Measurements from ENCODE around the gene NPTN.

NPTN gene

DNA sequence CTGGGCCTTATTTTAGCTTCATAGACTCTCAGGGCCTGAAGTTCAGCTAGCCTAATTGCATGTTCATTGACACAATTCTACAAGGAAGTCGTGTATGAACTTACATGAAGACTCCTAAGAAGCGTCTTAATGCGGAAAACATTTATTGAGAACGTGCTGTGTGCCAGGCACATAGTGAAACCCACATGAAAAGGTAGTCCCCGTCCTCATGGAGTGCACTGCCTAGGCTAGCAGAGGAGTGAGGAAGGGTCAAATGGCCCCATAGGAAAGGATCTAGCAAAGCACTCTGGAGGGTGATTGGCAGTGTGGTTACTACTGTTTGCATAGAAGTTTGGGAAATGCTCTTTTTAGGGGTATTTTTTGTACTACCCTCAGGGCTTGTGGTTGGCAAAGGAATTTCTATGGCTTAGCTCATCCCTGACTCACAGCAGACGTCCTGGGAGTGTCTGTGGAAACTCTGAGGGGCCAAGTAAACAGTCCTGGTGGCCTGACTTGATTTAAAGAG, 854 bp upstream of the NPTN start:
- FAIRE-seq, result no peak
- DNase-seq (ENCODE audit: extremely low spot score, insufficient read length, low read depth), result no peak

- FAIRE-seq, result no peak
- no peak for DNase-seq (ENCODE audit: extremely low spot score, insufficient read length, low read depth)
Observed at GRCh38 chr15:73632670-73633058, 525 bp downstream of the NPTN start.

GRCh38 chr15:73631915-73632669, 1.1 kb downstream of the NPTN start:
- FAIRE-seq (no peak), DNase-seq (ENCODE audit: extremely low spot score, insufficient read length, low read depth) (no peak)

GRCh38 chr15:73630921-73631362, 2.2 kb downstream of the NPTN start:
- no peak for DNase-seq (ENCODE audit: extremely low spot score, insufficient read length, low read depth)
- FAIRE-seq, result no peak

- FAIRE-seq (peak; percentile 9), DNase-seq (ENCODE audit: extremely low spot score, insufficient read length, low read depth) (no peak)
Observed at GRCh38 chr15:73629798-73630429, 3.3 kb downstream of the NPTN start.

DNA sequence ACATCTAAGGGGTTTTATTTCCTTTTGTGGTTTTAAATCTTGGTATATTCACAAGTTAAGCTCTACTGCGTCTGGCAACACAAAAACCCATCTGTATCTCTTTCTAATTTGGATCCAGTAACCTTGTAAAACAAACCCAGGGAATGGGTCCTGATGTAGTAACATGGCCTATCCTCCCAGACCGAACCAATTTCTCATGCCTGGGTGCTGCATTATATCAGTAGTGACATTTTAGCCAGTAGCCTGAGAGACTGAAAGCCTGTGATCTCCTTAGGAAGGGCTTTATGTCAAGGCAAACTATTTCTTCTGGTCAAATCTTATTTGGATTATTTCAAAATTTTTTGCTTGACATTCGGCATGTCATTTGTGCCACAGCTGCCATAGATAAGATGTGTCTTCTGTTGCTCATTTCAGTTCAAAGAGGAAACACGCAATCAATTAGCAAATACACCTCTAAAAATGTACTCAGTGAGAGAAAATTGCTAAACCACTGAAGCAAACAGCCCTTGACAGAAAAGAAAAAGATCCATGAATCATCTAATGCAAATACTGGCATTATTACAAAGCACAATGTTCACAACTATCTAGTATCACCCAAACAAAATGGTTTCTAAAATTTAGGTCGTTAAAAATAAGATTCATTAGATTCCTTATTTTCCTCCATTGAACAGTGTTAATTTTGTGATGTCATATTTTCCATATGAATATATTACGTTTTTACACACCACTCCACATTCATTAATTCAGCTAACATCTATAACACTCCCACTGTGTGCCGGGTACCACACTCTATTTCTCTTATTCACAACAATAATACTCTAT, 4.0 kb downstream of the NPTN start:
- FAIRE-seq, result no peak
- no peak for DNase-seq (ENCODE audit: extremely low spot score, insufficient read length, low read depth)

GRCh38 chr15:73628102-73628501, 5.1 kb downstream of the NPTN start:
- no peak for FAIRE-seq
- no peak for DNase-seq (ENCODE audit: extremely low spot score, insufficient read length, low read depth)

DNA sequence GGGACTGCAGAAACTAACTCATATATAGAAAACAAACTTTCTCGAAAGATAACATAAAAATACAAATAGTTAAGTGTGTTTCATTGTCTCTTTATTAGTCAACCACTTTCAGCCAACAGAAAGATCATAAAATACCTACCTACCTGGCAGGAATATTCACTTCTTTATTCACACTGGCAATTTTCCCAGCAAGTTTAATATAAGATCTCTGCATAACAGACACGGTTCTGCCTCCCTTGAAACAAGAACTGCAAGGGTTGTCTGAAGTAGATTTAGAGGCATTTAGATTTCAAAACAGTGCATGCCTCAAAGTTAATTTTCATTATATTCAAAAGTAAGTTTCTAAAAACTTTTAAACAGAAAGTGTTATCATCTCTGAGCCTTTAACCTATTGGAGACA, 7.1 kb downstream of the NPTN start:
- FAIRE-seq, result no peak

GRCh38 chr15:73624530-73624929, 8.7 kb downstream of the NPTN start:
- FAIRE-seq (no peak), DNase-seq (ENCODE audit: extremely low spot score, insufficient read length, low read depth) (no peak)

More for the DNA sequence above, 7.1 kb downstream of the NPTN start:
- DNase-seq (ENCODE audit: extremely low spot score, insufficient read length, low read depth), result no peak

DNA sequence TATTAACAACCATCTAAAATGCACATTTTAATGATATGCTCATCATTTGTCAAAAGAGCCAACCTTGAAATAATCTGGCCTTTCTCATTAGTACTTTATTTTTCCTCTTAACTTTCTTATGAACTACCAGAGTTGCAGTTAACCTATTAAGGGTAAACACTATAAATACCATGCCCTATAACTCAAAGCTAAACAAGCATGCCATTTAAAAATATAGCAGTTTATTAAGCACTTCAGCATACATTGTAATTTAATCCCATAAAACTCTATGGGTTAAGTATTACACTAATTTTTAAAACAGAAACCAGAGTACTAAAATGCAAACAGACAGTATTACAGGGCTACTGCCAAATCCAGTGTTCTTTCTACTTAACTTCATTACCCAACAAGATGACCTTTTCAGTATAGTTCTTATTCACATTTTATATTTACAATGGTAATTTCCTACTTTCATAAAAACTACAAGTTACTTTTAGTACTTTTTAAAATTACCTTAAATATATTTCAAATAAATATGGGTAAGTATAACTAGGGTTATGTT, 11.8 kb downstream of the NPTN start:
- FAIRE-seq, result no peak
- no peak for DNase-seq (ENCODE audit: extremely low spot score, insufficient read length, low read depth)

DNA sequence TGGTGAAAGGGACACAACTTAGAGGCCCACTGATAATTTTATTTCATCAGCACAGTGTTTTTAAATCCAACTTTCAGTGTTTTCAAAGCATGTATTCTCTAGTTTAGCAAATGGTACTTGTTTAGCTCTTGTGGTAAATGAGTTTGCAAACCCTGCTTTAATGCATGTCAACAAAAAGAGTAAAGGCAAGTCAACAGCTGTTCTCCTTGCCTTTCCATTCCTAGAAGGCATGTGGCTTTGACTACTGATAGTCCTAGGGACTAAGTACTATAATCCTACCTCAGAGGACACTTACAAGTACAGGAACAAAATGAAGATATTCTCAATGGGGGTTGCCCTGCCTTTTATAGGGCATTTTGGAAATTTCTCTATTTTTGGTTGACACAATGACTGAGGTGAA, 13.1 kb downstream of the NPTN start:
- no peak for DNase-seq (ENCODE audit: extremely low spot score, insufficient read length, low read depth)
- no peak for FAIRE-seq

DNA sequence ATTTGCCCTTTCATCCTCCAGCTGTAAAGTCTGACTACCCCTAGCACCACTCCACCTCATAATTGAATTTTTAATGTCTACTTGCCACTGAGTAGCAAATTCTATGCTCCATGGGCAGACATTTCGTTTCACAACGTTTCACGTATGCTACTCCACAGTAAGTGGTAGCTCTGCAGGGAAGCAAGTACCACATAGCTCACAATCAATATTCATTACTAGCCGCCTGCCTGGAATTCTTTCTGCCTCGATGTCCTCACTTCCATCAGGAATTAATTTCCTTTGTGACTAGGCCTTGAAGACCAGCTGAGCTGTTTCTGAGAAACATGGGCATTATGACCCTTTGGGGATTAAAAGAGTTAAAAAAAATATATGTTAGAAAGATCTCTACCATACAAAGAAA, 15.3 kb downstream of the NPTN start:
- FAIRE-seq (no peak), DNase-seq (ENCODE audit: extremely low spot score, insufficient read length, low read depth) (no peak)

DNA sequence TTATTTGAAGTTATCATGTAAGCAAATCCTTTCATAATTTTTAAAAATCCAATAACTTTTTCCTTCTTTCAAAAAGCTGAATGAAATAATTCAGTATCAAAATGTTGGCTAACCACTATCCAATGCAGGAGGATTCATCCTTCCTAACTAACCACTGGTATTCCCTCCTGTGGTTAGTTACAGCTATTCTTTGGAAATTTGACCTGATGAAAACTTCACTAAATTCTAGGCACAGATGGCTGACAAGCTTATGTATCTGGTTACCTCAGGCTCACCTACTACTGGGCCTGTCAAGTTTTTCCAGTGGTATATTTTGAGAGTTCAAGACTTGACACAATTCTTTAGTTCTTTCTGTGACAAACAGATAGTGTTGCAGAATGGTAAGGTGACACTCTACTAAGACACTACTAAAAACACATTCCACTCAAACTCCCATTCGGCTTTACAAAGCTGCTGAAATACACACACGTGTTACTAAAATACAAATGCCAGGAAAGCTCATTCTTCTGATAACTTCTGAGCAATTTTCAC, 15.8 kb downstream of the NPTN start:
- FAIRE-seq, result no peak
- no peak for DNase-seq (ENCODE audit: extremely low spot score, insufficient read length, low read depth)

DNA sequence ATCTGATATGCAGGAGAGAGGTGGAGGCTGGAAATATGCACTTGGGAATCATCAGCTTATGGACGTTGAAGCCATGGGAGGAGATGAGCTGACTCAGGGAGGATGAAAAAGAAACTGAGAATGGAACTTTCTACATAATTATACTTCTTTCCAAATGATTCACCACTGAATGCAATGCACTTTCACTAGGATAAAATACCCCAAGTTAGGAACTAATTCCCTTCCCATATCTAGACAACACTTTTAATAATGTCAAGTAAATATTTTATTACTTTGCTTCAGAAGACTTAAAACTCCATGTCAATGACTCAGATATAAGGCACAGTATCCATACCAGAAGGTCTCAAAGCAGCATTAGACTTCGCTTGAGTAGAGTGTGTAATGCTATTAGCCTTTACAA, 24.2 kb downstream of the NPTN start:
- no peak for DNase-seq (ENCODE audit: extremely low spot score, insufficient read length, low read depth)
- no peak for FAIRE-seq

GRCh38 chr15:73608475-73608874, 24.7 kb downstream of the NPTN start:
- DNase-seq (ENCODE audit: extremely low spot score, insufficient read length, low read depth), result no peak
- no peak for FAIRE-seq

DNA sequence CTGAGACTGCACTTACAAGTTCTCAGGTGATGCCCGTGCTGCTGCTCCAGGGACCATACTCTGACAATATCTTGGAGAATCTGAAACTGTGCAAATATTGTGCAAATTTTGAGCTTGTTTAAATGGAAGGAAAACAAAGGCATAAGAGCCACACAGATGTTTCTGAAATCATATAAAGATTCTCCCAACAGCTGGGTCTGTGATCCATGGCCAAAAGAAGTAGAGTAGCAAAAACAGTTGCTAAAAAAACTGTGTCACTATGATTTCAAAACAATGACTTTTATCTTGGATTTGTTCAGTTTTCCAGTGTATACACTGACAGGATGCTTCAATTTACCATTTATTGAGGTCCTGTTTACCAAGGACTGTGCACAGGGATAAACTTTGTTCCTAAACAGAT, 25.3 kb downstream of the NPTN start:
- DNase-seq (ENCODE audit: extremely low spot score, insufficient read length, low read depth), result no peak
- FAIRE-seq, result no peak

GRCh38 chr15:73607405-73607804, 25.8 kb downstream of the NPTN start:
- no peak for DNase-seq (ENCODE audit: extremely low spot score, insufficient read length, low read depth)
- FAIRE-seq, result peak; percentile 65

GRCh38 chr15:73605759-73606436, 27.3 kb downstream of the NPTN start:
- FAIRE-seq (no peak), DNase-seq (ENCODE audit: extremely low spot score, insufficient read length, low read depth) (no peak)

- DNase-seq (ENCODE audit: extremely low spot score, insufficient read length, low read depth) (no peak), FAIRE-seq (no peak)
Observed at GRCh38 chr15:73604477-73604876, 28.7 kb downstream of the NPTN start.

DNA sequence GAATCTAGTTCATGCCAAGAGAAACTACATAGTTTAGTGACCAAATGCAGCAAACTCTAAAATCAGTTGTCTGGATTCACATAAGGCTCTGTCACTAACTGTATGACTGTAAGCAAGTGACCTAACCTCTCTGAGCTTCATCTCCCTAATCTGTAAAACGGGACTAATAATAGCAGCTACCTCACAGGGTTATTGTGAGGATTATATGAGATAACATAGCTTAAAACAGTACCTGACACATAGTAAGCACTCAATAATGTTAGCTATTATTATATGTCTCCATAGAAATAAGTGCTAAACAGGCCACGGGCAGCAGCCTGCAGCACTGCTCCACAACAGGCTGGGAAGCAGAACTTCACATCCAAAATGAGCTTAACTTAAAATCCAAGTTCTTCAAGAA, 30.2 kb downstream of the NPTN start:
- DNase-seq (ENCODE audit: extremely low spot score, insufficient read length, low read depth), result no peak
- FAIRE-seq, result no peak
